Measurements from ENCODE around the gene UVRAG.

The UVRAG gene

GRCh38 chr11:76124905-76125770 is 310.1 kb downstream of the UVRAG start:
- no peak for DNase-seq

- no peak for DNase-seq
Measured at GRCh38 chr11:76129729-76130128, 314.7 kb downstream of the UVRAG start.

GRCh38 chr11:76131142-76131541 is 316.1 kb downstream of the UVRAG start:
- DNase-seq: no peak

- no peak for DNase-seq
Measured at GRCh38 chr11:76131671-76132631, 316.9 kb downstream of the UVRAG start.

- no peak for DNase-seq
Measured at GRCh38 chr11:76134239-76134638, 319.2 kb downstream of the UVRAG start.

- no peak for DNase-seq
Measured at GRCh38 chr11:76135491-76135890, 320.5 kb downstream of the UVRAG start.

GRCh38 chr11:76139314-76139713 is 324.3 kb downstream of the UVRAG start:
- DNase-seq: no peak

- DNase-seq: no peak
Measured at GRCh38 chr11:76140912-76141574, 326.0 kb downstream of the UVRAG start.

- no peak for DNase-seq
Measured at GRCh38 chr11:76141901-76142588, 327.0 kb downstream of the UVRAG start.

- DNase-seq: no peak
Measured at GRCh38 chr11:76143274-76143673, 328.3 kb downstream of the UVRAG start.

GRCh38 chr11:76147106-76147740 is 332.2 kb downstream of the UVRAG start:
- no peak for DNase-seq

GRCh38 chr11:76148231-76148630 is 333.2 kb downstream of the UVRAG start:
- DNase-seq: no peak

GRCh38 chr11:76148941-76149613 is 334.1 kb downstream of the UVRAG start:
- DNase-seq: no peak

- DNase-seq: no peak
Measured at GRCh38 chr11:76149713-76150112, 334.7 kb downstream of the UVRAG start.

GRCh38 chr11:76150141-76150540 is 335.1 kb downstream of the UVRAG start:
- DNase-seq: no peak

GRCh38 chr11:76151556-76152085 is 336.6 kb downstream of the UVRAG start:
- no peak for DNase-seq

GRCh38 chr11:76152086-76152681 is 337.2 kb downstream of the UVRAG start:
- DNase-seq: peak; percentile 95

GRCh38 chr11:76152741-76153570 is 337.9 kb downstream of the UVRAG start:
- no peak for DNase-seq

GRCh38 chr11:76153571-76153923 is 338.5 kb downstream of the UVRAG start:
- no peak for DNase-seq
